IMR-90 (cell line): Measurements from ENCODE around the gene PPFIBP2. TPM values are rescaled to one million over a fixed set of nuclear protein-coding genes. Genes with fewer than 3 reads are reported as not detected.

ENCODE experiments used
- ATAC-seq: fragments of 200-7000 bp; cut with Tn5 transposase; 2 replicates; pipeline ENCODE4 v1.9.1; 2020; ENCODE audit warnings: low read depth, mild to moderate bottlenecking, moderate library complexity
- BruUV-seq: library from RNA; stranded (reverse); fragments of 400-500 nt; replicated peaks from 2 replicates; lab custom pipeline; 2021; lab: Mats Ljungman, UMichigan
- CTCF ChIA-PET: fragments of 300-600 bp; formaldehyde crosslinking; extraction: SDS; loops from one replicate; lab custom pipeline; 2021; ENCODE audit warnings: antibody characterized with exemption; lab: Yijun Ruan, JAX
- POLR2A ChIA-PET: fragments of 300-600 bp; sonication (Branson Sonifier 250); formaldehyde crosslinking; loops from one replicate; lab custom pipeline; 2022; ENCODE audit warnings: antibody characterized with exemption; ENCODE audit not compliant: unreplicated experiment; lab: Charles Lee
- DNase-seq: peaks from one replicate; pipeline ENCODE4 v3.0.0; 2013
- H2AFZ ChIP-seq: replicated peaks from 2 replicates; pipeline ENCODE3; 2013; ENCODE audit warnings: low read length, mild to moderate bottlenecking; ENCODE audit not compliant: poor library complexity
- H2AK5ac ChIP-seq: 2 replicates; pipeline ENCODE4 v1.6.1; 2013; ENCODE audit warnings: low read depth, low read length, inconsistent platforms
- H2AK9ac ChIP-seq: replicated peaks from 2 replicates; pipeline ENCODE3; 2013; ENCODE audit warnings: mild to moderate bottlenecking, low read depth, low read length, moderate library complexity; ENCODE audit not compliant: poor library complexity
- H2BK120ac ChIP-seq: 2 replicates; pipeline ENCODE4 v1.6.1; 2013; ENCODE audit warnings: low read depth, low read length, inconsistent platforms
- H2BK15ac ChIP-seq: 3 replicates; pipeline ENCODE4 v1.6.1; 2013; ENCODE audit warnings: low read depth, low read length, inconsistent platforms
- H2BK20ac ChIP-seq: 2 replicates; pipeline ENCODE4 v1.6.1; 2013; ENCODE audit warnings: low read depth, mild to moderate bottlenecking, inconsistent platforms, low read length, moderate library complexity
- H2BK5ac ChIP-seq: 2 replicates; pipeline ENCODE4 v1.6.1; 2013; ENCODE audit warnings: mild to moderate bottlenecking, low read depth, low read length, inconsistent platforms; ENCODE audit not compliant: poor library complexity, severe bottlenecking
- H3K14ac ChIP-seq: replicated peaks from 2 replicates; pipeline ENCODE4 v1.6.1; 2013; ENCODE audit warnings: low read depth, low read length, inconsistent platforms
- H3K18ac ChIP-seq: 2 replicates; pipeline ENCODE4 v1.6.1; 2013; ENCODE audit warnings: low read depth, low read length, control low read depth
- H3K23ac ChIP-seq: 2 replicates; pipeline ENCODE4 v1.6.1; 2013; ENCODE audit warnings: low read depth, low read length, inconsistent platforms
- H3K27ac ChIP-seq: 2 replicates; pipeline ENCODE4 v1.5.1; 2013; ENCODE audit warnings: mild to moderate bottlenecking, control low read depth, low read length; ENCODE audit not compliant: insufficient read depth
- H3K27me3 ChIP-seq: 2 replicates; pipeline ENCODE4 v1.6.1; 2013; ENCODE audit warnings: low read length; ENCODE audit not compliant: control insufficient read depth, insufficient read depth
- H3K36me3 ChIP-seq: 2 replicates; pipeline ENCODE4 v1.6.1; 2013; ENCODE audit warnings: low read length, mixed read lengths; ENCODE audit not compliant: control insufficient read depth, insufficient read depth
- H3K4ac ChIP-seq: 2 replicates; pipeline ENCODE4 v1.6.1; 2013; ENCODE audit warnings: low read depth, low read length, inconsistent platforms
- H3K4me1 ChIP-seq: 2 replicates; pipeline ENCODE4 v1.6.1; 2013; ENCODE audit warnings: low read length, mixed read lengths; ENCODE audit not compliant: control insufficient read depth, insufficient read depth
- H3K4me2 ChIP-seq: 2 replicates; pipeline ENCODE4 v1.6.1; 2013; ENCODE audit warnings: low read depth, mild to moderate bottlenecking, control low read depth, low read length, moderate library complexity
- H3K4me3 ChIP-seq: 2 replicates; pipeline ENCODE4 v1.5.1; 2013; ENCODE audit warnings: low read depth, mild to moderate bottlenecking, control low read depth, low read length, moderate library complexity; ENCODE audit not compliant: insufficient read depth
- H3K56ac ChIP-seq: 2 replicates; pipeline ENCODE4 v1.6.1; 2013; ENCODE audit warnings: low read length, inconsistent platforms; ENCODE audit not compliant: insufficient read depth; ENCODE audit errors: extremely low read depth
- H3K79me1 ChIP-seq, 2 experiments: 2 replicates each; pipeline ENCODE4 v1.6.1; 2013; ENCODE audit warnings: low read length in 2 of 2, inconsistent platforms in 1 of 2, low read depth in 1 of 2
- H3K9ac ChIP-seq: 2 replicates; pipeline ENCODE4 v1.6.1; 2013; ENCODE audit warnings: low read depth, low read length, control low read depth
- H3K9me1 ChIP-seq: 2 replicates; pipeline ENCODE4 v1.6.1; 2013; ENCODE audit warnings: low read length, inconsistent platforms; ENCODE audit not compliant: insufficient read depth
- H3K9me3 ChIP-seq: 2 replicates; pipeline ENCODE4 v1.6.1; 2013; ENCODE audit warnings: low read length; ENCODE audit not compliant: control insufficient read depth, insufficient read depth
- H4K20me1 ChIP-seq: 2 replicates; pipeline ENCODE4 v1.6.1; 2013; ENCODE audit warnings: low read length, inconsistent platforms; ENCODE audit not compliant: insufficient read depth
- H4K5ac ChIP-seq: 2 replicates; pipeline ENCODE4 v1.6.1; 2013; ENCODE audit warnings: mild to moderate bottlenecking, low read depth, low read length, control low read depth
- H4K8ac ChIP-seq, 2 experiments: 2 replicates each; pipeline ENCODE4 v1.6.1; 2013; ENCODE audit warnings: low read depth in 2 of 2, low read length in 2 of 2, control low read depth in 1 of 2, inconsistent platforms in 1 of 2
- H4K91ac ChIP-seq: 2 replicates; pipeline ENCODE4 v1.6.1; 2013; ENCODE audit warnings: low read depth, low read length, inconsistent platforms; ENCODE audit not compliant: insufficient read depth
- BHLHE40 ChIP-seq: fragments of 150-350 bp; IDR thresholded peaks from 2 replicates; pipeline ENCODE4 v1.6.1; 2016; ENCODE audit warnings: mild to moderate bottlenecking, low read depth, low read length
- CEBPB ChIP-seq: IDR thresholded peaks from 2 replicates; pipeline ENCODE4 v1.6.1; 2012; ENCODE audit warnings: low read depth, low read length, improper control_type of control experiment
- POLR2A ChIP-seq: IDR thresholded peaks from 2 replicates; pipeline ENCODE4 v1.6.1; 2012; ENCODE audit warnings: mild to moderate bottlenecking, low read depth, low read length
- USF2 ChIP-seq: fragments of 150-350 bp; IDR thresholded peaks from 2 replicates; pipeline ENCODE4 v1.6.1; 2017; ENCODE audit warnings: mild to moderate bottlenecking, antibody characterized with exemption, low read length, low read depth
- WGBS, 2 experiments: methylation state at CpG; one replicate each; pipeline versions ENCODE4 v1.1.5 to v1.1.7; 2013; ENCODE audit warnings: missing lambda C conversion rate in 2 of 2; ENCODE audit not compliant: insufficient read length in 1 of 2; ENCODE audit errors: extremely low coverage in 2 of 2; 5-methylcytosine and 5-hydroxymethylcytosine counted together
- dilution Hi-C: fragments of 300-500 bp; cut with HindIII; formaldehyde crosslinking; loops from one replicate; pipeline ENCODE4 v1.14.3; 2018; ENCODE audit warnings: low sequenced_read_pairs; ENCODE audit not compliant: unreplicated experiment
- in situ Hi-C: fragments of 300-500 bp; cut with MboI; formaldehyde crosslinking; loops from 3 replicates; pipeline ENCODE4 v1.14.3; 2019; ENCODE audit warnings: low sequenced_read_pairs, inconsistent platforms, mixed read lengths
- intact Hi-C: fragments of 100-400 bp; cut with micrococcal nuclease; formaldehyde crosslinking; loops from 2 replicates; pipeline ENCODE4 v1.10.0; 2022
- polyA plus RNA-seq, 3 experiments: library from polyadenylated mRNA; depleted of rRNA; stranded (reverse); fragments of >200 nt; gene quantifications; 2 replicates each; pipeline ENCODE4 v1.2.3, GENCODE V29; 2012; ENCODE audit warnings: low replicate concordance in 1 of 3
- total RNA-seq: library from RNA; depleted of rRNA; stranded (reverse); fragments of >200 nt; gene quantifications from 2 replicates; pipeline ENCODE4 v1.2.3, GENCODE V29; 2012

The PPFIBP2 gene
- total and polyA plus RNA-seq, 2 of the 4 experiments (the other 2 are of a cell fraction), result 6.0 to 11.8 TPM

- Histone ChIP-seq H3K18ac (no peak overlapping the region), H2BK15ac (no peak overlapping the region), H2BK5ac (no peak overlapping the region), H3K4me3 (no peak overlapping the region), H2AFZ (no peak overlapping the region), H3K9me3 (no peaks in the 10 kb centered on the region), H3K4me1 (no peaks in the 10 kb centered on the region), H3K56ac (no peak overlapping the region), H2BK120ac (no peak overlapping the region), H3K27ac (no peak overlapping the region), H2AK9ac (peak overlapping the region; percentile 12), H3K4me2 (no peak overlapping the region), H3K9me1 (no peaks in the 10 kb centered on the region; the same call in 1 of the 2 replicates), H3K36me3 (no peaks in the 10 kb centered on the region), H3K9ac (no peak overlapping the region), H3K23ac (no peak overlapping the region), H3K79me1 (no peaks in the 10 kb centered on the region), H3K4ac (no peak overlapping the region), H2BK20ac (no peak overlapping the region), H4K5ac (no peak overlapping the region), H3K14ac (no peak overlapping the region), H4K8ac (no peak overlapping the region), H4K20me1 (no peaks in the 10 kb centered on the region), H3K27me3 (peaks cover 8% of the 10 kb centered on the region), H2AK5ac (no peak overlapping the region), H4K91ac (no peak overlapping the region)
- no TSS peak for BruUV-seq
- DNase-seq, result no peak
- no CpG with 5 or more reads among the region's 4 CpGs for WGBS, 2 experiments
- no peak for ATAC-seq
- in situ Hi-C loops (no loop called here), dilution Hi-C loops (no loop called here), intact Hi-C loops (no loop called here)
- TF ChIP-seq POLR2A (no peak), BHLHE40 (no peak), CEBPB (no peak), USF2 (no peak)
- CTCF ChIA-PET, result no interaction called here
- POLR2A ChIA-PET, result no interaction called here
Observed at GRCh38 chr11:7522546-7522945, 8.7 kb downstream of the PPFIBP2 start.
